Measurements from ENCODE around the gene CCDC149. TPM values are rescaled to one million over a fixed set of nuclear protein-coding genes. Genes with fewer than 3 reads are reported as not detected.

CCDC149 gene
- total and polyA plus RNA-seq, 2 of the 8 experiments (the other 6 are each of a cell fraction or from before 2014, with no cell fraction given): 2.2 to 5.6 TPM

DNA sequence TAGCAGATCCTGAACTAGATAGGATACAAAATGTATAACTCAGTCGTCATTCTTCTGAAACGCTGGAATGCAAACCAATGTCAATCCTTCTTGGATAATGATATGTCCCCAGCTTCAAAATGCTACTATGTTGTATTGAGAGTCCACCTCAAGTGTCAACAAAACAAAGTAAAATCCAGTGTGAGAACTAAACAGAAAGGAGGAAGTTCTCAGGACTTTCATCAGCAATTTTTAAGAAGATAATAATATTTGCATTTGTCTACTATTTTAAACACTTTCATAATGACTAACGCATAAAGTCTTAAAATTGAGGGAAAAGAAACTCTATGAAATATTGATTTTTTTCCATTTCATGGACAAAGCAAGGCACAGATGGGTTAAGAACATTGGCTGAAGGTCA lies 81.2 kb downstream of the CCDC149 start:
- H3K27ac ChIP-seq (ENCODE audit: low read depth, low read length): no peak overlapping the region
- FAIRE-seq: no peak

More for the DNA sequence above, 81.2 kb downstream of the CCDC149 start:
- no peak overlapping the region for H3K4ac ChIP-seq (replicated peaks; ENCODE audit: insufficient read length, low read depth, low read length)
- H4K20me1 ChIP-seq (replicated peaks in 1 of 2; ENCODE audit: control insufficient read depth in 1 of 2, insufficient read depth in 2 of 2, low read length in 2 of 2): no peaks in the 10 kb centered on the region
- H4K5ac ChIP-seq (ENCODE audit: insufficient read length, low read depth, low read length): no peak overlapping the region
- H2BK120ac ChIP-seq (replicated peaks; ENCODE audit: low read depth, low read length): no peak overlapping the region
- H4K8ac ChIP-seq (ENCODE audit: extremely low read depth, insufficient read depth, low read length): no peak overlapping the region
- no peak overlapping the region for H3K4me3 ChIP-seq (ENCODE audit: extremely low read depth in 1 of 4, insufficient read depth in 2 of 4, low read depth in 3 of 4, low read length in 4 of 4)
- no peak overlapping the region for H3K14ac ChIP-seq (ENCODE audit: insufficient read length)
- H3K56ac ChIP-seq (replicated peaks; ENCODE audit: insufficient read length, low read depth, low read length): no peak overlapping the region
- CTCF ChIA-PET (ENCODE audit: partially characterized antibody): interaction anchor here (0.7 to 2.1 kb wide), 5 partner anchors 21 to 586 kb away, joined by 3 to 7 read pairs (median 3); no protein-coding TSS in a partner anchor
- H3K36me3 ChIP-seq (ENCODE audit: control insufficient read depth in 2 of 4, insufficient read depth in 4 of 4, low read length in 3 of 4): no peaks in the 10 kb centered on the region
- H3K4me2 ChIP-seq (ENCODE audit: insufficient read depth in 1 of 2, low read depth in 2 of 2, low read length in 2 of 2): no peak overlapping the region
- POLR2A ChIA-PET (ENCODE audit: partially characterized antibody): interaction anchor here (1.2 kb wide), 1 partner anchor 13 kb away, joined by 3 read pairs; no protein-coding TSS in a partner anchor
- no peak overlapping the region for H2BK20ac ChIP-seq (ENCODE audit: low read length)
- no peak overlapping the region for H3K18ac ChIP-seq (ENCODE audit: extremely low read depth, low read length)
- no peaks in the 10 kb centered on the region for H3K4me1 ChIP-seq (replicated peaks in 1 of 4; ENCODE audit: control insufficient read depth in 3 of 4, insufficient read depth in 4 of 4, low read length in 3 of 4)
- H3K9me3 ChIP-seq (ENCODE audit: insufficient read depth in 2 of 2, low read depth in 1 of 2, low read length in 1 of 2): no peaks in the 10 kb centered on the region
- H2AFZ ChIP-seq (ENCODE audit: low read length): no peak overlapping the region
- H2AK5ac ChIP-seq (ENCODE audit: low read depth, low read length): no peak overlapping the region
- no peak overlapping the region for H2BK15ac ChIP-seq (ENCODE audit: low read length)
- no peak overlapping the region for H2BK12ac ChIP-seq (ENCODE audit: low read depth, low read length)
- H3K27me3 ChIP-seq (replicated peaks in 1 of 4; ENCODE audit: control insufficient read depth in 3 of 4, extremely low read depth in 1 of 4, insufficient read depth in 3 of 4, low read length in 3 of 4): no peaks in the 10 kb centered on the region
- no peak overlapping the region for H2BK5ac ChIP-seq (ENCODE audit: low read depth, low read length)
- DNase-seq (ENCODE audit: low read depth in 1 of 2, low spot score in 2 of 2): no peak
- H3K79me2 ChIP-seq (ENCODE audit: control insufficient read depth in 1 of 2, insufficient read depth in 2 of 2, low read length in 2 of 2): no peaks in the 10 kb centered on the region
- TF ChIP-seq RAD21 (IDR thresholded peaks at IDR 0.05 in 1 of 2, conservative IDR thresholded peaks at IDR 0.05 in 1 of 2; ENCODE audit: low read depth in 2 of 2, low read length in 2 of 2) (no peak), TBP (IDR thresholded peaks at IDR 0.05; ENCODE audit: low read depth, low read length) (no peak), NRF1 (IDR thresholded peaks at IDR 0.05; ENCODE audit: low read depth, low read length) (no peak), TCF12 (IDR thresholded peaks at IDR 0.05; ENCODE audit: low read depth, low read length) (no peak), MAFK (IDR thresholded peaks at IDR 0.05; ENCODE audit: low read depth, low read length) (no peak), SP2 (IDR thresholded peaks at IDR 0.05; ENCODE audit: low read length) (no peak), EZH2 (IDR thresholded peaks at IDR 0.05; ENCODE audit: low read depth, low read length, severe bottlenecking) (no peak), CHD1 (IDR thresholded peaks at IDR 0.05; ENCODE audit: low read depth, low read length) (no peak), POU5F1 (IDR thresholded peaks at IDR 0.05; ENCODE audit: low read depth, low read length) (no peak), KDM5A (IDR thresholded peaks at IDR 0.05; ENCODE audit: low read length) (no peak)
- WGBS, 2 experiments (ENCODE audit: extremely low coverage in 1 of 2, insufficient coverage in 1 of 2, insufficient read length in 1 of 2, insufficient replicate concordance in 2 of 2, low coverage in 1 of 2, low lambda C conversion rate in 2 of 2, missing lambda C conversion rate in 1 of 2): 89% methylated on average over 3 of the region's 3 CpGs; no CpG with 5 or more reads in 1 of the 2 experiments
- H3K23me2 ChIP-seq (ENCODE audit: low read depth, low read length): no peaks in the 10 kb centered on the region
- no peaks in the 10 kb centered on the region for H3K79me1 ChIP-seq (ENCODE audit: low read depth, low read length)
- no peak overlapping the region for H3K23ac ChIP-seq (ENCODE audit: insufficient read length)
- H3K9ac ChIP-seq (replicated peaks in 1 of 4; ENCODE audit: extremely low read depth in 1 of 4, low read depth in 3 of 4, low read length in 3 of 4): no peak overlapping the region
- H4K91ac ChIP-seq (replicated peaks; ENCODE audit: insufficient read length, low read length): no peak overlapping the region
